Hepatocyte (in vitro differentiated cells): Measurements from ENCODE around the gene TTC39B. TPM values are rescaled to one million over a fixed set of nuclear protein-coding genes. Genes with fewer than 3 reads are reported as not detected.

ENCODE experiments used
- DNase-seq: peaks from one replicate; pipeline ENCODE4 v3.0.0-alpha.2; 2016; ENCODE audit warnings: low spot score
- H2AFZ ChIP-seq: fragments of 200-600 bp; sonication (generic); 2 replicates; pipeline ENCODE4 v1.6.0; 2016; ENCODE audit warnings: antibody characterized with exemption, mild to moderate bottlenecking
- H3K27ac ChIP-seq: fragments of 200-600 bp; sonication (generic); 2 replicates; pipeline ENCODE4 v1.5.1; 2016; ENCODE audit warnings: mild to moderate bottlenecking
- H3K27me3 ChIP-seq: fragments of 200-600 bp; sonication (generic); 2 replicates; pipeline ENCODE4 v1.6.1; 2016
- H3K36me3 ChIP-seq: fragments of 200-600 bp; sonication (generic); replicated peaks from 2 replicates; pipeline ENCODE4 v1.5.1; 2016; ENCODE audit warnings: low read depth; ENCODE audit not compliant: insufficient read depth
- H3K4me1 ChIP-seq: fragments of 200-600 bp; sonication (generic); 2 replicates; pipeline ENCODE4 v1.5.1; 2016; ENCODE audit warnings: mild to moderate bottlenecking, moderate library complexity; ENCODE audit not compliant: insufficient read depth
- H3K4me2 ChIP-seq: fragments of 200-600 bp; sonication (generic); 2 replicates; pipeline ENCODE4 v1.6.0; 2016
- H3K4me3 ChIP-seq: fragments of 200-600 bp; sonication (generic); 2 replicates; pipeline ENCODE4 v1.5.1; 2016; ENCODE audit warnings: mild to moderate bottlenecking
- H3K79me2 ChIP-seq: fragments of 200-600 bp; sonication (generic); 2 replicates; pipeline ENCODE4 v1.6.0; 2017; ENCODE audit warnings: mild to moderate bottlenecking
- H3K9me2 ChIP-seq: fragments of 200-600 bp; sonication (generic); replicated peaks from 2 replicates; pipeline ENCODE4 v1.6.0; 2017; ENCODE audit warnings: mild to moderate bottlenecking; ENCODE audit not compliant: insufficient read depth
- H3K9me3 ChIP-seq: fragments of 200-600 bp; sonication (generic); 2 replicates; pipeline ENCODE4 v1.5.1; 2016; ENCODE audit warnings: low read depth, mild to moderate bottlenecking
- H4K20me1 ChIP-seq: fragments of 200-600 bp; sonication (generic); 2 replicates; pipeline ENCODE4 v1.6.0; 2016; ENCODE audit warnings: mild to moderate bottlenecking; ENCODE audit not compliant: insufficient read depth, poor library complexity, severe bottlenecking
- EZH2 ChIP-seq: fragments of 200-600 bp; sonication (generic); IDR thresholded peaks from 2 replicates; pipeline ENCODE4 v1.6.1; 2016; ENCODE audit warnings: antibody characterized with exemption, mild to moderate bottlenecking, borderline replicate concordance
- EZH2phosphoT487 ChIP-seq: fragments of 200-600 bp; sonication (generic); IDR thresholded peaks from one replicate; pipeline ENCODE4 v1.6.1; 2018; ENCODE audit warnings: antibody characterized with exemption, mild to moderate bottlenecking, low read depth, moderate library complexity; ENCODE audit not compliant: unreplicated experiment, severe bottlenecking
- WGBS: methylation state at CpG from one replicate; pipeline ENCODE4 v1.1.6; 2016; ENCODE audit warnings: low lambda C conversion rate; ENCODE audit errors: missing lambda C conversion rate; 5-methylcytosine and 5-hydroxymethylcytosine counted together
- polyA plus RNA-seq: library from polyadenylated mRNA; unstranded; fragments of >200 nt; fragmentation: Nextera tagmentation; extraction: Ambion mirVana; gene quantifications from 2 replicates; pipeline ENCODE4 v1.2.1, GENCODE V29; 2016
- total RNA-seq: library from RNA; depleted of rRNA; stranded (reverse); fragments of >200 nt; gene quantifications from 2 replicates; pipeline ENCODE4 v1.2.3, GENCODE V29; 2014
- TF ChIP-seq, protein P1 (sequence below): fragments of 200-600 bp; sonication (generic); IDR thresholded peaks from 2 replicates; pipeline ENCODE4 v1.5.1; 2016; ENCODE audit warnings: antibody characterized with exemption, mild to moderate bottlenecking; ENCODE audit not compliant: poor library complexity

The TTC39B gene
- total and polyA plus RNA-seq, 2 experiments from 2014 or later: 2.6 to 15.7 TPM

DNA sequence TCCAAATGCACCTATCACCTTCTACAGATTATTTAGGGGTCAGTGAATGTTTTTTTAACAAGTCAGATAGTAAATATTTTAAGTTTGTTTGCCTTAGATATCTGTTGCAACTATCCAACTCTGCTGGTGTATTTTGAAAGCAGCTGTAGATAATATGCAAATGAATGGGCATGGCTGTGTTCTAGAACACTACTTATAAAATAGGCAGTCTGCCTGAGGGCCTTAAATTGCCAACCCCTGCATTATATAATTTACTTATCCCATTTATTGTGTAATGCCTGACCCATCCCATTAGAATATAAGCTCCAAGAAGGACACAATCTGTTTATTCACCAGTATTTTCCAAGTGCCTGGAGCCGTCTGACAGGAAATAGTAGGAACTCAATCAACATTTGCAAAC lies 149.0 kb downstream of the TTC39B start:
- Histone ChIP-seq H3K27ac (no peak overlapping the region), H3K79me2 (no peaks in the 10 kb centered on the region), H3K4me3 (no peak overlapping the region), H4K20me1 (no peaks in the 10 kb centered on the region), H3K27me3 (no peaks in the 10 kb centered on the region), H3K4me1 (no peaks in the 10 kb centered on the region), H3K9me2 (no peaks in the 10 kb centered on the region), H3K4me2 (no peak overlapping the region), H3K9me3 (no peaks in the 10 kb centered on the region), H3K36me3 (no peaks in the 10 kb centered on the region), H2AFZ (no peak overlapping the region)
- no peak for DNase-seq
- no peak for TF ChIP-seq EZH2
- TF ChIP-seq, protein P1, sequence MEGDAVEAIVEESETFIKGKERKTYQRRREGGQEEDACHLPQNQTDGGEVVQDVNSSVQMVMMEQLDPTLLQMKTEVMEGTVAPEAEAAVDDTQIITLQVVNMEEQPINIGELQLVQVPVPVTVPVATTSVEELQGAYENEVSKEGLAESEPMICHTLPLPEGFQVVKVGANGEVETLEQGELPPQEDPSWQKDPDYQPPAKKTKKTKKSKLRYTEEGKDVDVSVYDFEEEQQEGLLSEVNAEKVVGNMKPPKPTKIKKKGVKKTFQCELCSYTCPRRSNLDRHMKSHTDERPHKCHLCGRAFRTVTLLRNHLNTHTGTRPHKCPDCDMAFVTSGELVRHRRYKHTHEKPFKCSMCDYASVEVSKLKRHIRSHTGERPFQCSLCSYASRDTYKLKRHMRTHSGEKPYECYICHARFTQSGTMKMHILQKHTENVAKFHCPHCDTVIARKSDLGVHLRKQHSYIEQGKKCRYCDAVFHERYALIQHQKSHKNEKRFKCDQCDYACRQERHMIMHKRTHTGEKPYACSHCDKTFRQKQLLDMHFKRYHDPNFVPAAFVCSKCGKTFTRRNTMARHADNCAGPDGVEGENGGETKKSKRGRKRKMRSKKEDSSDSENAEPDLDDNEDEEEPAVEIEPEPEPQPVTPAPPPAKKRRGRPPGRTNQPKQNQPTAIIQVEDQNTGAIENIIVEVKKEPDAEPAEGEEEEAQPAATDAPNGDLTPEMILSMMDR: no peak
- WGBS: 93% methylated on average over 1 of the region's 1 CpG

DNA sequence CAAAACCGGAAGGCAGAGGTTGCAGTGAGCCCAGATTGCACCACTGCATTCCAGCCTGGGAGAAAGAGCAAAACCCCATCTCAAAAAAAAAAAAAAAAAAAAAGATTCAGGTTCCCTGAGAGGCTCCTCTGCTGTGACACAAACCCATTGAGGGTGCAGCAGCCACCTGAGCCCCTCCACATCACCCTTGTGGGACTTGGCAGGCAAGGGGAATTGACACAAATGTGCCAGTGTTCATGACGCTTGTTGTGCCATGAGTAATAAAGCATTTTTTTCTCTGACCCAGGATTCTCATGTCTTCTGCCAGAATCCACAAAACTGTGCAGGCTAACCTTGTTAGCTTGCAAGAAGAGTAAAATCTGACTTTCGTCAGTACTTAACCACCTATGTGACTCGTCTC lies 149.6 kb downstream of the TTC39B start:
- no peak overlapping the region for H3K4me3 ChIP-seq
- DNase-seq: no peak
- no peak overlapping the region for H3K4me2 ChIP-seq
- 91% methylated on average over 4 of the region's 4 CpGs for WGBS
- H3K9me3 ChIP-seq: no peaks in the 10 kb centered on the region
- no peak overlapping the region for H2AFZ ChIP-seq
- no peaks in the 10 kb centered on the region for H4K20me1 ChIP-seq
- no peaks in the 10 kb centered on the region for H3K79me2 ChIP-seq
- H3K9me2 ChIP-seq: no peaks in the 10 kb centered on the region
- H3K27ac ChIP-seq: no peak overlapping the region
- H3K36me3 ChIP-seq: no peaks in the 10 kb centered on the region
- H3K4me1 ChIP-seq: no peaks in the 10 kb centered on the region
- H3K27me3 ChIP-seq: no peaks in the 10 kb centered on the region
- TF ChIP-seq, protein P1: no peak
- TF ChIP-seq EZH2 (no peak), EZH2phosphoT487 (no peak)

DNA sequence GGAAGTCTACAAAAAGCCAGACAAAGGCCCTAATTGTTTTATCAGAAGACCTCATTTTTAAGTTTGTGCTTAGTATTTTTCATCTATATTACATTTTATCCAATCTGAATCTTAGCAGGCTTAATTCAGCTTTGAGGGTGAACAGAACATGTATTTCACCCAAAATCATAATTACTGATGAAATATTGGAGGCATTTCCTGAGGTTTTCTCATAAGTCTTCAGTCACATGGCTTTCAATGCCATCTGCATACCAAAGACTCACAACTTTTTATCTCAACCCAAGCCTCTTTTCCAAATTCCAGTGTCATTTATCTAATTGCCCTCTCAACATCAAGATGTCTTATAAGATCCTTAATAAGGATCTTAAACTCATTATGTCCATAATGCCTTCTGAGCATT lies 150.8 kb downstream of the TTC39B start:
- Histone ChIP-seq H4K20me1 (no peaks in the 10 kb centered on the region), H3K4me3 (no peak overlapping the region), H3K9me3 (no peaks in the 10 kb centered on the region), H3K4me2 (no peak overlapping the region), H3K36me3 (no peaks in the 10 kb centered on the region), H3K79me2 (no peaks in the 10 kb centered on the region), H3K9me2 (no peaks in the 10 kb centered on the region), H3K27ac (no peak overlapping the region), H3K4me1 (no peaks in the 10 kb centered on the region), H3K27me3 (no peaks in the 10 kb centered on the region), H2AFZ (no peak overlapping the region)
- DNase-seq: no peak
- TF ChIP-seq EZH2phosphoT487 (no peak), EZH2 (no peak)
- TF ChIP-seq, protein P1: no peak

DNA sequence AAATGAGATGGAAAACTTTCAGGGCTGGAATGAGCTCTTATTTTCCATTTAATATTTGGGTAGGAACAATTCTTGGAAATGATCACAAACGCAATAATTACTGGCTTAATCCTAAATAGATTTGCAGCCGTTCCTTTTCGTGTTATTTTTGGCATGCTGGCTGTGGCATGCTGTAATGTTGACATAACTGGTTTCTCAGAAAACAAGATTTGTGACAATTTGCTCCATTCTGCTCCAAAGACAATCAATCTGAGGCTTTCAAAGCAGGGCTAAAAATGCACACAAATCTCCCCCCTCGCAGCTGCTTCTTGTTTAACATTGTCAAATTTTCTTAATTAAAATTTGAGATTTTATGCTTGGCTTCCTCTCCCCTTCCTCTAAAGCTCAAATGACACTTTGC lies 151.2 kb downstream of the TTC39B start:
- no peaks in the 10 kb centered on the region for H3K36me3 ChIP-seq
- H3K4me1 ChIP-seq: no peaks in the 10 kb centered on the region
- no peak overlapping the region for H3K4me2 ChIP-seq
- no peaks in the 10 kb centered on the region for H3K9me2 ChIP-seq
- WGBS: 39% methylated on average over 4 of the region's 4 CpGs
- no peaks in the 10 kb centered on the region for H3K27me3 ChIP-seq
- no peak for DNase-seq
- no peaks in the 10 kb centered on the region for H4K20me1 ChIP-seq
- H3K27ac ChIP-seq: no peak overlapping the region
- H3K79me2 ChIP-seq: no peaks in the 10 kb centered on the region
- TF ChIP-seq EZH2 (no peak), EZH2phosphoT487 (no peak)
- TF ChIP-seq, protein P1: no peak
- no peaks in the 10 kb centered on the region for H3K9me3 ChIP-seq
- H2AFZ ChIP-seq: no peak overlapping the region
- no peak overlapping the region for H3K4me3 ChIP-seq
